Measurements from ENCODE around the gene MCF2L2.

- TF ChIP-seq CTCF (IDR thresholded peaks at IDR 0.05) (no peak), POLR2A (IDR thresholded peaks at IDR 0.05) (no peak)
Observed at GRCh38 chr3:183477801-183478456, 49.5 kb upstream of the MCF2L2 start.

All from uterus (tissue), 2 donors.